Right renal cortex interstitium (tissue), 3 donors: ENCODE data around the gene RNU5B-1. TPM values are rescaled to one million over a fixed set of nuclear protein-coding genes. Genes with fewer than 3 reads are reported as not detected.

Experiments used
- DNase-seq, 3 donors: peaks; one replicate each; pipeline ENCODE4 v3.0.0-alpha.2; 2013; ENCODE audit warnings: low read depth in 3 of 3, low spot score in 2 of 3
- polyA plus RNA-seq, 3 donors: library from polyadenylated mRNA; unstranded; fragments of 120-200 nt; gene quantifications; one replicate each; pipeline ENCODE4 v1.2.1, GENCODE V29; 2013; ENCODE audit not compliant: insufficient read length in 3 of 3

The RNU5B-1 gene
- polyA plus RNA-seq, 3 donors: not detected

DNA sequence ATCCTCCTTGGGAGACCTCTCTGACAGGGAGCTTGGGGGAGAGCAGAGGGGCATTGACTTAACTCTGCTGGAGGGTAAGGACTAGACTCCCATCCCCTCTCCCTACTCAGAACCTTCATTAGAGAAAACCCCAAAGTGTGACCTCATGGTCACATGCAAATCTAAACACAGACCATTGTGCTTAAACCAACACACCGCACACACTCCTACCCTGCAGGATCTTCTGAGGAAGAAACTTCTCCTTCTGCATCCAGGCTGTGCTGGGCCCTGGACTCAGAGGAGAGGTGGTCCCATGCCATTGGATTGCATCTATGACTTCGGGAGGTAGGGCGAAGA lies 17.0 kb upstream of the RNU5B-1 start:
- no peak for DNase-seq

DNA sequence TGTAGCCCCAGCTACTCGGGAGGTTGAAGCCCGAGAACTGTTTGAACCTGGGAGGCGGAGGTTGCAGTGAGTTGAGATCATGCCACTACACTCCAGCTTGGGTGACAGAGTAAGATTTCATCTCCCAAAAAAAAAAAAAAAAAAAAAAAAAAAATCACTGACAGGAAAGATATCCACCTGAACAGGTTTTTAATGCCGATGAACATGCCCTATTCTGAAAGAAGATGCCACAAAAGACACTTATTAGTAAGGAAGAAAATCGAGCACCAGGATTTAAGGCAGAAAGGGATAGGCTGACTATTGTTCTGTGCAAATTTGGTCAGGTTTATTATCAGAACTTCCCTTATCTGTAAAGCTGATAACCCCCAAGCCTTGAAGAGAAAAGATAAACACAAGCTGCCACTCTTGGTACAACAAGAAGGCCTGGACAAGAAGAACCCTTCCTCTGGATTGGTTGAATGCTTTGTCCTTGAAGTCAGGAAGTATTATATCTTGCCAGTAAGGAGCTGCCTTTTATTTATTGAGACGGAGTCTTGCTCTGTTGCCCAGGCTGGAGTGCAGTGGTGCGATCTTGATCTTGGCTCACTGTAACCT lies 15.1 kb upstream of the RNU5B-1 start:
- DNase-seq: no peak

DNA sequence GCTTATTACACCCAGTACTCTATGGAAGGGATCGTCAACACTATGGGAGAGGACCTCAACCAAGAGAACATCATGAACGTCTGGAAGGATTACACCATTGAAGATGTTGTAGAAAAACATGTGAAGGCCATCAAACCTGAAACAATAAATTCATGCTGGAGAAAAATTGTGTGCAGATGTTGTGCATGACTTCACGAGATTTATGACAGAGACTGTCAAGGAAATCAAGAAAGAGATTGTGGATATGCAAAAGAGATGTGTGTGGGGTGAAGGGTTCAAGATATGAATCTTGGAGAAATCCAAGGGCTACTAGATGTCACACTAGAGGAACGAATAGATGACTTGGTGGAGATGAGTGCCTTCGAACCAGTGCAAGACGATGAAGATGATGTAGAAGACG lies 14.2 kb upstream of the RNU5B-1 start:
- no peak for DNase-seq

DNA sequence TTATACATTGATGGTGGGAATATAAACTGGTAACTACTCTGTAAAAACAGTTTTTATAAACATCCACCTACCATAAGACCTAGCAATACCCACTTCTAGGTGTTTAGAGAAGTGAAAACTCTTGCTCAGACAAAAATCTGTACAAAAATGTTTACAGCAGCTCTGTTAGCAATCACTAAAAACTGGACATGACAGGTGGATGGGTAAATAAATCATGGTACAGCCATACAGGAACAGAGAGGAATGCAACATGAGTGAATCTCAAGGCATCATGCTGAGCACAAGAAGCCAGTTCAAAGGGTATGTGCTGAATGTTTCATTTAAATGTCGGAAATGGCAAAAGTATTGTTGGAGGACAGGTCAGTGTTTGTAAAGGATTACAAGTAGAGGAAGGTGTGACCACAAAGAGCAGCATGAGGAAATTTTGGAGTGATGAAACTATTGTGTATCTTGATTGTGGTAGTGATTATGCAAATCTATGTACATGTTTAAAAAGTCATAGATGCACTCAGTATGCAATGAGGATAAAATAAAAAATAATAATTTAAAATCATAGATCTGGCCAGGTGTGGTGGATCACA lies 11.4 kb upstream of the RNU5B-1 start:
- DNase-seq: no peak

DNA sequence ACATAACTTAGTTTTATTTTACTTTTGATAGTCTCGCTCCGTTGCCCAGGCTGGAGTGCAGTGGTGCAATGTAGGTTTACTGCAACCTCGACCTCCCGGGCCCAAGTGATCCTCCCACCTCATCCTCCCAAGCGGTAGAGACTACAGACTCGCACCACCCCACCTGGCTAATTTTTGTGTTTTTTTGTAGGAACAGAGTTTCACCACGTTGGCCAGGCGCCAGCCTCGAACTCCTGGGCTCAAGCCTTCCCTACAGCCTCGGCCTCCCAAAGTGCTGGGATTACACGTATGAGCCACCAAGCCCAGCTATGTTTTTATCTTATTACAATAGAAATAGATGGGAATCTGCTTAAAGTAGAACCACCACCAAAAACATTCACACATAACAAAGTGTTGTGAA lies 5.7 kb upstream of the RNU5B-1 start:
- DNase-seq: no peak

DNA sequence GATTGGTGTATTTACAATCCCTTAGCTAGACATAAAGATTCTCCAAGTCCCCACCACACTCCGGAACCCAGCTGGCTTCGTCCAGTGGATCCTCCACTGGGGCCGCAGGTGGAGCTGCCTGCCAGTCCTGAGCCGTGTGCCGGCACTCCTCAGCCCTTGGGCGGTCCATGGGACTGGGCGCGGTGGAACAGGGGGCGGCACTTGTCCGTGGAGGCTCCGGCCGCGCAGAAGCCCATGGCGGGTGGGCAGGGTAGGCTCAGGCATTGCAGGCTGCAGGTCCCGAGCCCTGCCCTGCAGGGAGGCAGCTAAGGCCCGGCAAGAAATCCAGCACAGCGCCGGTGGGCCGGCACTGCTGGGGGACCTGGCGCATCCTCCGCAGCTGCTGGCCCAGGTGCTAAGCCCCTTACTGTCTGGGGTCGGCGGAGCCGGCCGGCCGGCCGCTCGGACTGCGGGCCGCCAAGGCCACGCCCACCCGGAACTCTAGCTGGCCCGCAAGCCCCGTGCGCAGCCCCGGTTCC lies 3.5 kb upstream of the RNU5B-1 start:
- no peak for DNase-seq

DNA sequence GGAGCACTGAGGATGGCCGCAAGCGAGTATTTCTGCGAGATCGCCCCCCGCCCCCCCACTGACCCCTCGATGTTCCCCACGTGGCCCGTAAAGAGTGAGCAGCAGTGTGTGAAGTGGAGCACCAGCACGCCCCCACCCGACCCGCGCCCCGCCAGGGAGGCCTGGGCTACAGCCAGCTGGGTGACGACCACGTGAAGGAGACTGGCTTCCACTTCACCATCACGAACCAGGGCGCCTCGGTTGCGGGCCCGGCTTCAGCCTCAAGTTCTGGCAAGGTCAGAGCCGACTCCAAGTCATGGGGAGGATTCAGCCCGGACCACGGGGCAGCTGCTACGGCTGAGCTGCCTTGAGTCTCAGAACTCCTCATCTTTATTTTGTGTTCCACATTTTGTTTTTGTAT lies 2.4 kb upstream of the RNU5B-1 start:
- DNase-seq: no peak

DNA sequence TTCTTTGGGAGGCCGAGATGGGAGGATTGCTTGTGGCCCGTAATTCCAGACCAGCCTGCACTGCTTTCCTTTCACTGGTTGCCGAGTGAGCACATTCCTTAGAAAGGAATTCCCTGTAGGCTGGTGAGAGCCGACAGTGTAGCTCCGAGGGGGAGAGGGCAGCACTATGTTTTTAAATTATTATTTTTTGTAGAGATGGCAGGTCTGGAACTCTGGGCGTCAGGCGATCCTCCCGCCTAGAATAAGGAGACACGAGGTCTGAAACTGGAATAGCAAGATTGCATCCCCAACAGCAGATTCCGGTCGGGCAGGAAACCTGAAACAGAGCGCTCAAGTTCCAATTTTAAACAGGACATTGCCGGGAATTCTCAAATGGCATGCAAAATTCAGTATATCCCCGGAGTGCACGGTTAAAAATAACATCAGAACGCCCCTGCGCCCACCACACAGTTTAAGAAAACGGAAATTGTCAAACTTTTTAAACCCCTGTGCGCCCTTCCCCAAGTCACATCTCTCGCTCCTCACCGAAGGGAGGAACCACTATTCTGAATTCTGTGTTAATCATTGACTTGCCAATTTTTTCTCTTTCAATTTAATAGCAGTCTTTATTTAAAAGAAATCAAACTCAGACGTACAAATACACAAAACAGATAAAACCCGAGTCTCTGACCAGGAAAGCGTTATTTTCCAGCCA lies 643 bp upstream of the RNU5B-1 start:
- DNase-seq: peak in 1 of 3 donors; percentile 74

DNA sequence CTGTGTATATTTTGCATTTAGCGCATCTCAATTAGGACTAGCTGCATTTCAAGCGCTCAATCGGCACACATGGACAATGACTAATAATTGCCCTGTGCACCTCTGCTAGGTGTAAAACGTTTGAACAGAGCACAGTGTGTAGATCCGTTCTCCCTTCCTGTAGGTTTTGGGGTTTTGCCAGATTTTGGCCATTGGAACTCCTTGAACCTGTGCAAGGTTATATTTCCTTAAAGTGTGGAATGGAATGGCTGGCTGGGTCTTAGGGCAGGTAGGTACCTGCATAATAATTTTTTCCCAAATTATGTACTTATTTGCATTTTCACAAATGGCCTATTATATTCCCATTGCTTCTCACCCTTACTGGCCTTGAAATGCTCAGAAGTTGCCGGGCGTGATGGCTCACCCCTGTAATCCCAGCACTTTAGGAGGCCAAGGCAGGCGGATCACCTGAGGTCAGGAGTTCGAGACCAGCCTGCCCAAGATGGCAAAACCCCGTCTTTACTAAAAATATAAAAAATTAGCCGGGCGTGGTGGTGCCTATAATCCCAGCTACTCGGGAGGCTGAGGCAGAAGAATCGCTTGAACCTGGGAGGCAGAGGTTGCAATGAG lies 777 bp downstream of the RNU5B-1 start:
- no peak for DNase-seq

DNA sequence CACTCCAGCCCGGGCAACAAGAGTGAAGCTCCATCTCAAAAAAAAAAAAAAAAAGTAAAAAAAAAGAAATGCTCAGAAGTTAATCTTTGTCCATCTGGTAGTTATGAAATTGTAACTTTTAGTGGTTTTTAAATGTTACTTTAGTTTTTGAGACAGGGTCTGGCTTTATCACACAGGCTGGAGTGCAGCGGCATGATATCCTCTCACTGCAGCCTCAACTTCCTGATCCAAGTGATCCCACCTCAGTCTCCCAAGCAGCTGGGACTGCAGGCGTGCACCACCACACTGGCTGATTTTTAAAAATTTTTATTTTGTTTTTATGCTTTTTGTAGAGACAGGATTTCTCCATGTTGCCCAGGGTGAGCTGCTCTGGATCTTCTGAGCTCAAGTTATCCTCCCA lies 1.3 kb downstream of the RNU5B-1 start:
- no peak for DNase-seq

DNA sequence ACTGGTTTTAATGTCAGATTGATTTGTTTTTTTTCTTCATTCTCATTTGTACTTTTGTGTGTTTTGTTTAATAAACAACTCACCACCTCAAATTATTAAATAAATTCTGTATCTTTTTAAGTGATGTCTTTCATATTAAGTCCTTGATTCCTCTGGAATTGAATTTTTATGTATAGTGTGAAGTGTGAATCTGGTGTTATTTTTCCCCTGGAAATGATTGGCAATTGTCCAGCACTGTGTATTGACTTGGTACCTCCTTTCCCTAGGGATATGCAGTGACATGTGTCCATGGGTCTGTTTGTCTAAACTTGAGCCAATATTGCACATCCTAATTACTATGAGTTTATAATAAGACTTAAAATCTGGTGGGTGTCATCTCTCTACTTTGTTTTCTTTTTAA lies 2.1 kb downstream of the RNU5B-1 start:
- DNase-seq: no peak

DNA sequence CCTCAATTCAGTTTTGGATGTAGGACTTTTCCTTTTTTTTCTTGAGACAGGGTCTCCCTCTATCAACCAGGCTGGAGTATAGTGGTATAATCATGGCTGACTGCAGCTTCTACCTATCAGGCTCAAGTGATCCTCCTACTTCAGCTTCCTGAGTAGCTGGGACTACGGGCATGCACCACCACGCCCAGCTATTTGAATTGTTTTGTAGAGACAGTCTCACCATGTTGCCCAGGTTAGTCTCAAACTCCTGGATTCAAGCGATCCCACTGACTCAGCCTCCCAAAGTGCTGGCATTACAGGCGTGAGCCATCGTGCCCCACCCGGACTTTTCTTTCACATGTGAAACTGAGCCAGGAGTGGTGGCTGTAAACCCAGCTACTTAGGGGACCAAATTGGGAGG lies 3.5 kb downstream of the RNU5B-1 start:
- no peak for DNase-seq

DNA sequence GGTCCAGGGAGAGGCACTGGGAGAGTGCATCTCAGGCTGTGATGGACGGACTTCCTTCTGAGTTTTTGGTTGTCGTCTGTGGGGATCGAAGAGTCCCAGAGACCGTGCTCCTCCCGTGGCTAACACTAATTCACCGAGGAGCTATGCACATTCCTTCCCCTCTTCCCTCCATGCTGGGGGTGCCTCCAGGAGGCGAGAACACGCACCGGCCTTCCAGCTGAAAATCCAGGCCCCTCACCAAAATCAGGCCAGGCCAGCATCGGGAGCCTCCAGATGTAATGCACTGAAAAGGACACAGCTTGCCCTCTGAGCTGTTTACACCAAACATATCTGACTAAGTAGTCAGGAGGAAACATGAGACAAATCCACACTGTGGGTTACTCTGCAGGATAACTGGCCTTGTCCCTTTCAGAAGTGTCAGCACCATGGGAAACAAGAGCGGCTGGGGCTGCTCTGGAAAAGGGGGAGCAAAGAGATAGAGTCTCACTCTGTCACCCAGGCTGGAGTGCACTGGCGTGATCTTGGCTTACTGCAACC lies 5.5 kb downstream of the RNU5B-1 start:
- no peak for DNase-seq

DNA sequence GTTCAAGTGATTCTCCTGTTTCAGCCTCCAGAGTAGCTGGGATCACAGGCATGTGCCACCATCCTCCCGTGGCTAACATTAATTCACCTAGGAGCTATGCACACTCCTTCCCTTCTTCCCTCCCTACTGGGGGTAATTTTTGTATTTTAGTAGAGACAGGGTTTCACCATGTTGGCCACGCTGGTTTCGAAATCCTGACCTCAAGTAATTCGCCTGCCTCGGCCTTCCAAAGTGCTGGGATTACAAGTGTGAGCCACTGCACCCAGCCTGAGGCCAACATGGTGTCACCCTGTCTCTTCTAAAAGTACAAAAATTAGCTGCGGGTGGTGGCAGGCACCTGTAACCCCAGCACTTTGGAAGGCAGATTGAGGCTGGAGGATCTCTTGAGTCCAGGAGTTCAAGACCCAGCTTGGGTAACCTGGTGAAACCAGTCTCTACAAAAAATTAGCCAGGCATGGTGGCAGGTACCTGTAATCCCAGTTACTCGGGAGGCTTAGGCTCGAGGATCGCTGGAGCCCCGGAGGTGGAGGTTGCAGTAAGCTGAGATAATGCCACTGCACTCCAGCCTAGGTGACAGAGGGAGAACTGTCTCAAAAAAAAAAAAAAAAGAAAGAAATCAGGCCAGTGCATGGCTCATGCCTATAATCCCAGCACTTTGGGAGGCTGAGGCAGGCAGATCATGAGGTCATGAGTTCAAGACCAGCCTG lies 6.1 kb downstream of the RNU5B-1 start:
- no peak for DNase-seq

DNA sequence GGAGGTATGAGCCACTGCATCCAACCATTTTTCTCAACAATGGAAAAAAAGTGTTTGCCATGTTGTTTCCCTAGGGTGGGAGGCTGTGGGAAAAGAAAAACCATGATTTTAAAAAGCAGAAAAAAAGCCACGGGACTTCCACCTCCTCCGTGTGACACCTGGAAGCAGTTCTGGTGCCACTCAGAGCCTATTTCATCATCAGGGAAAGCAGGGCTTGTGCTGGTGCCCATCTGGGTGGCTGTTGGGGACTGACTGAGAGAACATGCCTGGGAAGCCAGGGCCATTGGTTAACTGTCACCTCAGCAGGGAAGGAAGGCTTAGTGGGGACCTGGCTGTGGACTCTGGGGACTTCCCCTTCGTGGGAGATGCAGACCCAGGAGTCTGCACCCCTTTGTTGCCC lies 7.3 kb downstream of the RNU5B-1 start:
- DNase-seq: no peak

DNA sequence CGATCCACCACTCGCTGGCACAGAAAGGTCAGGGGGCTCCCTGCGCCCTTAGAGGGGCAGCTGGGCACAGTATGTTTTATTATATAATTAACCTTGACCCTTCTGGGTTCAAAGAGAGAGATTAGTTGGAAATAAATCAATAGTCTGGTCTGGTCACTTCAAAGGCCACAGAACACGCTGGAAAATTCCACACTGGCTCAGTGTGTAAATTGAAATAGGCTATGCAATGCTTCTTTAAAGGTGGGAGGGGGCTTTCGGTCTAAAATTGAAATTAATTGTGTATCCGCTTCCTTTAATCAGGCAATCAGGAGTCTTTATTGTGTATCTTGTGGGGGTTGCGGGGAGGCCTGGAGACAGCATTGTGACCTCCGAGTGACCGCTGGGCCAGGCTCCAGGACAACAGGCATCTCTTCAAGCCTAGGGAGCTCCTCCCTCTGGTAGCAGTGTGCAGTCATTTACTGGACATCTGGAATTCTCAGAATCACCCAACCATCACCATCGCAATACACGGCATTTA lies 8.0 kb downstream of the RNU5B-1 start:
- DNase-seq: no peak

DNA sequence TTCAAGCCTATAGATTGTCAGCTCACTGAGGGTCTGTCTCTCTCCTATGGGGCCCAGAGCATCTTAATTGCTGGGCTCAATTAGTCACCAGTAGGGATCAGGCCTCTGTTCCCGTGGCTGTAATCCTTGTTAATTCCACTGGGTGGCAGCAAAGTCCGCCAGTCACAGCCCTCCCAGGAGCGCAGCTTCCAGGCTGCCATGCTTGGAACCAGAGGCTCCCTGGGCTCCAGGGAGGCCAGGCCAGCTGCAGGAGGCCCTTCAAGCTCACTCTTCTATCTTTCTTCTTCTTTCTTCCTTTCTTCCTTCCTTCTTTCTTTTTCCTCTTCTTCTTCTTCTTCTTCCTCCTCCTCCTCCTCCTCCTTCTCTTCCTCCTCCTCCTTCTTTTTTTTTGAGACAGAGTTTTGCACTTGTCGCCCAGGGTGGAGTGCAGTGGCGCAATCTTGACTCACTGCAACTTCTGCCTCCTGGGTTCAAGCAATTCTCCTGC lies 14.4 kb downstream of the RNU5B-1 start:
- DNase-seq: peak in 1 of 3 donors; percentile 74

DNA sequence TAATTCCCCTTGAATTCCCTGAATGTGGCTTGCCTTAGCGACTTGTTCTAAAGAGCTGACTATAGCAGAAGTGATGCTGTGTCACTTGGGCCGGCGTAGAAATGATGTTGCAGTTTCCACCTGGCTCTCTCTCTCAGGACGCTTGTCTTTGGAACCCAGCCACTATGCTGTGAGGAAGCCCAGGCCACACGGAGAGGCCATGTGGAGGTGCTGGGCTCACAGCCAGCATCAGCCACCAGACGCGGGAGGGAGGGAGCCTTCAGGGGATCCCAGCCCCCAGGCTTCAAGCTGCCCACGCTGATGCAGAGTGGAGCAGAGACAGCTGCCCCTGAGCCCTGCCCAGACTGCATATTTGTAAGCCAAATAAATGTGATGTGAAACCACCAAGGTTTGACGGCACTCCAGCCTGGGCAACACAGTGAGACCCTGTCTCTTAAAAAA lies 18.6 kb downstream of the RNU5B-1 start:
- DNase-seq: no peak

DNA sequence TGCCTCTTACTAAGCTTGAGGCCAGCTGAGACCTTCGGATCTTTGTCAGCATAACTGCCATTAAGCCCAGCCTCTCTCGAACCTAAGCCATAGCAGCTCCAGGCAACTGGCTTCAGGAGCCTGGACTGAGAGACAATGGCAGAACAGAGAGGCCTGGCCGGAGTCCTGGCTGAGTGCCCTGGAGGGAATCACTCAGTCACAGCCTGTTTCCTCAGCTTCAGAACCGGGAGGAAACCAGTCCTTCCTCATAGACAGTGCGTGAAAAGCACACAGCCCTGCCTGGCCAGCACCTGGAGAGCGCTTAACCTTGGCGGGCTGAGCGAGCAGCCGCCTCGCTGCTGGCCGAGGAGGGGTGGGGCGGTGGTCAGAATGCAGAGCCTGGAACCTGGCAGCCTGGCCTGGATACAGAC lies 21.6 kb downstream of the RNU5B-1 start:
- no peak for DNase-seq

DNA sequence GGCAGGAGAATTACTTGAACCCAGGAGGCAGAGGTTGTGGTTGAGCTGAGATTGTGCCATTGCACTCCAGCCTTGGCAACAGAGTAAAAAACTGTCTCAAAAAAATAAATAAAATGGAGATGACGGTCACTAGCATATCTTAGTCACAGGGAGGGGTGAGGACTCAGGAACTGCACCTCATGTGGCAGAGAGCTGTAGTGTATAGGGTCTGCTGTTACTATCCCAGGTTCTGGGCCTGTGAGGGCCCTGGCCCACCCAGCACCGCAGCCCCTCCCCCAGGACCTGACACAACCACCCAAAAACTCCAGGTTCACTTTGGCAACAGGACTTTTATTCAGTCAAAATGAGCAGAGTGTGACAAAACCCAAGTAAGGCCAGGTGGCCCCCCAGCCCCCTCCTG lies 22.3 kb downstream of the RNU5B-1 start:
- DNase-seq: no peak
